MM.1S (cell line): ENCODE data around the gene SPAG17.

ENCODE experiments used
- DNase-seq: peaks from one replicate; pipeline ENCODE4 v3.0.0-alpha.2; 2015
- H2AFZ ChIP-seq: fragments of 300-600 bp; sonication (generic); 2 replicates; pipeline ENCODE4 v1.6.0; 2016; ENCODE audit warnings: antibody characterized with exemption, low read length
- H3F3A ChIP-seq: fragments of 300-600 bp; sonication (generic); 2 replicates; pipeline ENCODE4 v1.6.1; 2016; ENCODE audit warnings: mild to moderate bottlenecking, antibody characterized with exemption, low read length, moderate library complexity, mixed read lengths; ENCODE audit not compliant: insufficient read depth
- H3K27ac ChIP-seq: fragments of 300-600 bp; sonication (generic); 2 replicates; pipeline ENCODE4 v1.5.1; 2016; ENCODE audit warnings: mild to moderate bottlenecking, low read length
- H3K27me3 ChIP-seq: fragments of 300-600 bp; sonication (generic); replicated peaks from 2 replicates; pipeline ENCODE4 v1.6.0; 2016; ENCODE audit warnings: low read length; ENCODE audit not compliant: insufficient read depth
- H3K36me3 ChIP-seq: fragments of 300-600 bp; sonication (generic); replicated peaks from 2 replicates; pipeline ENCODE4 v1.6.1; 2016; ENCODE audit warnings: mild to moderate bottlenecking, low read length, mixed read lengths; ENCODE audit not compliant: insufficient read depth
- H3K4me1 ChIP-seq: fragments of 300-600 bp; sonication (generic); 2 replicates; pipeline ENCODE4 v1.6.1; 2016; ENCODE audit warnings: low read length, mixed read lengths
- H3K4me2 ChIP-seq: fragments of 300-600 bp; sonication (generic); 2 replicates; pipeline ENCODE4 v1.6.0; 2016; ENCODE audit warnings: low read depth, low read length
- H3K4me3 ChIP-seq: fragments of 300-600 bp; sonication (generic); 2 replicates; pipeline ENCODE4 v1.5.1; 2016; ENCODE audit warnings: low read length, mixed read lengths
- H3K79me2 ChIP-seq: fragments of 300-600 bp; sonication (generic); 2 replicates; pipeline ENCODE4 v1.6.1; 2016; ENCODE audit warnings: mixed run types, low read length, mixed read lengths
- H3K9ac ChIP-seq: fragments of 300-600 bp; sonication (generic); 2 replicates; pipeline ENCODE4 v1.6.1; 2016; ENCODE audit warnings: low read length, mixed read lengths
- H3K9me2 ChIP-seq: fragments of 300-600 bp; sonication (generic); replicated peaks from 2 replicates; pipeline ENCODE4 v1.6.1; 2016; ENCODE audit warnings: mild to moderate bottlenecking, low read length, mixed read lengths; ENCODE audit not compliant: insufficient read depth
- H3K9me3 ChIP-seq: fragments of 300-600 bp; sonication (generic); replicated peaks from 2 replicates; pipeline ENCODE4 v1.6.1; 2016; ENCODE audit warnings: mild to moderate bottlenecking, low read length, mixed read lengths; ENCODE audit not compliant: insufficient read depth
- H4K20me1 ChIP-seq: fragments of 300-600 bp; sonication (generic); 2 replicates; pipeline ENCODE4 v1.6.1; 2016; ENCODE audit warnings: mild to moderate bottlenecking, low read length, moderate library complexity, mixed read lengths; ENCODE audit not compliant: insufficient read depth
- EZH2 ChIP-seq: fragments of 300-600 bp; sonication (generic); optimal IDR thresholded peaks from 2 replicates; pipeline ENCODE3; 2017; ENCODE audit warnings: low read depth, mild to moderate bottlenecking, antibody characterized with exemption, low read length, mixed read lengths
- EZH2phosphoT487 ChIP-seq: fragments of 300-600 bp; sonication (generic); IDR thresholded peaks from 2 replicates; pipeline ENCODE4 v1.6.1; 2018; ENCODE audit warnings: antibody characterized with exemption, low read length
- TF ChIP-seq, protein P1 (sequence below): fragments of 300-600 bp; sonication (generic); IDR thresholded peaks from 2 replicates; pipeline ENCODE4 v1.5.1; 2016; ENCODE audit warnings: antibody characterized with exemption, low read length, mixed read lengths

The SPAG17 gene

GRCh38 chr1:118042501-118042900, 142.5 kb downstream of the SPAG17 start:
- Histone ChIP-seq H4K20me1 (no peaks in the 10 kb centered on the region), H3K9me2 (no peaks in the 10 kb centered on the region), H3K4me2 (no peak overlapping the region), H3K9me3 (no peaks in the 10 kb centered on the region), H3K27me3 (no peaks in the 10 kb centered on the region), H3F3A (no peaks in the 10 kb centered on the region), H3K4me1 (no peaks in the 10 kb centered on the region), H3K79me2 (no peaks in the 10 kb centered on the region), H2AFZ (no peak overlapping the region), H3K36me3 (no peaks in the 10 kb centered on the region), H3K4me3 (no peak overlapping the region), H3K27ac (no peak overlapping the region), H3K9ac (no peak overlapping the region)
- TF ChIP-seq, protein P1, sequence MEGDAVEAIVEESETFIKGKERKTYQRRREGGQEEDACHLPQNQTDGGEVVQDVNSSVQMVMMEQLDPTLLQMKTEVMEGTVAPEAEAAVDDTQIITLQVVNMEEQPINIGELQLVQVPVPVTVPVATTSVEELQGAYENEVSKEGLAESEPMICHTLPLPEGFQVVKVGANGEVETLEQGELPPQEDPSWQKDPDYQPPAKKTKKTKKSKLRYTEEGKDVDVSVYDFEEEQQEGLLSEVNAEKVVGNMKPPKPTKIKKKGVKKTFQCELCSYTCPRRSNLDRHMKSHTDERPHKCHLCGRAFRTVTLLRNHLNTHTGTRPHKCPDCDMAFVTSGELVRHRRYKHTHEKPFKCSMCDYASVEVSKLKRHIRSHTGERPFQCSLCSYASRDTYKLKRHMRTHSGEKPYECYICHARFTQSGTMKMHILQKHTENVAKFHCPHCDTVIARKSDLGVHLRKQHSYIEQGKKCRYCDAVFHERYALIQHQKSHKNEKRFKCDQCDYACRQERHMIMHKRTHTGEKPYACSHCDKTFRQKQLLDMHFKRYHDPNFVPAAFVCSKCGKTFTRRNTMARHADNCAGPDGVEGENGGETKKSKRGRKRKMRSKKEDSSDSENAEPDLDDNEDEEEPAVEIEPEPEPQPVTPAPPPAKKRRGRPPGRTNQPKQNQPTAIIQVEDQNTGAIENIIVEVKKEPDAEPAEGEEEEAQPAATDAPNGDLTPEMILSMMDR, result no peak
- TF ChIP-seq EZH2 (no peak), EZH2phosphoT487 (no peak)
- no peak for DNase-seq

GRCh38 chr1:118039170-118039569, 145.9 kb downstream of the SPAG17 start:
- Histone ChIP-seq H3K9me2 (no peaks in the 10 kb centered on the region), H3K79me2 (no peaks in the 10 kb centered on the region), H4K20me1 (no peaks in the 10 kb centered on the region), H3K27ac (no peak overlapping the region), H2AFZ (no peak overlapping the region), H3K36me3 (no peaks in the 10 kb centered on the region), H3K9ac (no peak overlapping the region), H3K4me1 (no peaks in the 10 kb centered on the region), H3F3A (no peaks in the 10 kb centered on the region), H3K4me3 (no peak overlapping the region), H3K27me3 (no peaks in the 10 kb centered on the region), H3K9me3 (no peaks in the 10 kb centered on the region), H3K4me2 (no peak overlapping the region)
- TF ChIP-seq EZH2 (no peak), EZH2phosphoT487 (no peak)
- TF ChIP-seq, protein P1, result no peak
- DNase-seq, result no peak

- no peaks in the 10 kb centered on the region for H3K27me3 ChIP-seq
- H3K79me2 ChIP-seq, result no peaks in the 10 kb centered on the region
- H3K4me3 ChIP-seq, result no peak overlapping the region
- H4K20me1 ChIP-seq, result no peaks in the 10 kb centered on the region
- no peak overlapping the region for H3K4me2 ChIP-seq
- no peaks in the 10 kb centered on the region for H3K4me1 ChIP-seq
- H3K9ac ChIP-seq, result no peak overlapping the region
- H3K36me3 ChIP-seq, result no peaks in the 10 kb centered on the region
- H2AFZ ChIP-seq, result no peak overlapping the region
- H3F3A ChIP-seq, result no peaks in the 10 kb centered on the region
- no peak for DNase-seq
- TF ChIP-seq, protein P1, result no peak
- no peak for TF ChIP-seq EZH2
- TF ChIP-seq EZH2phosphoT487, result no peak
- no peak overlapping the region for H3K27ac ChIP-seq
- no peaks in the 10 kb centered on the region for H3K9me3 ChIP-seq
- H3K9me2 ChIP-seq, result no peaks in the 10 kb centered on the region
These were observed 152.1 kb downstream of the SPAG17 start for GRCh38 chr1:118032883-118033282.
